GM12865 (cell line): ENCODE data around the gene JARID2.

Source experiments
- DNase-seq: peaks from one replicate; pipeline ENCODE4 v3.0.0; 2010; ENCODE audit warnings: low read depth
- H3K4me3 ChIP-seq: 2 replicates; pipeline ENCODE4 v1.5.1; 2011; ENCODE audit warnings: mild to moderate bottlenecking, low read depth, low read length, control low read depth
- TF ChIP-seq, protein P1 (sequence below): IDR thresholded peaks from 2 replicates; pipeline ENCODE4 v1.5.1; 2011; ENCODE audit warnings: low read length, control low read depth, low read depth, inconsistent platforms; ENCODE audit not compliant: insufficient read depth; ENCODE audit errors: missing control alignments

JARID2 gene

DNA sequence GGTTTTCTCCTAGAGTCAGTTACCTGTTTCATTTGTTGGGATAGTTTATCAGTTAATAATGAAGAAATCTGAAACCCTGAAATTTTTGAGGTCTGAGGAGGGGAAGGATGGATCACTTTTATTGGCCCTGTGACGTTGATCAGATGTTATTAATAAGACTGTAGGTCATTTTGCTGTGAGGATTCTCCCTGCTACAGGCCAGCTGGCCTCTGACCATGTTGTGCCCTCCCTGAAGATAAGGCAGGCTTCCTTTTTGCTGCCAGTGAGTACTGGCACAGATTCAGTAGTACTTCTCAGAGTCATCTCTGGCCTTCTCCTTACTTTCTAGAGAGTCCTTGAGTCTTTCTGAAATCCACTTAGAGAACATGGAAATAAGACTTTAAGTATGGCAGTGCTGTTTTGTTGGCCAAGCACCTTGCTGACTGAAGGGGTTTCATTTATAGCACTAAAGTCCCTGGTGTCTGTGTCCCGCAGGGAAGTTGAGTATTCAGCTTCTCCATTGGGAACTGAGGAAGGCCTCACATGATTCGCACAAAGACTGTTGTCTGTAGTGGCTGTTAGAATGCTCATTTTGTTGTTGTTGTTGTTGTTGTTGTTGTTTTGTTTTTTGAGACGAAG lies 214.3 kb downstream of the JARID2 start:
- TF ChIP-seq, protein P1, sequence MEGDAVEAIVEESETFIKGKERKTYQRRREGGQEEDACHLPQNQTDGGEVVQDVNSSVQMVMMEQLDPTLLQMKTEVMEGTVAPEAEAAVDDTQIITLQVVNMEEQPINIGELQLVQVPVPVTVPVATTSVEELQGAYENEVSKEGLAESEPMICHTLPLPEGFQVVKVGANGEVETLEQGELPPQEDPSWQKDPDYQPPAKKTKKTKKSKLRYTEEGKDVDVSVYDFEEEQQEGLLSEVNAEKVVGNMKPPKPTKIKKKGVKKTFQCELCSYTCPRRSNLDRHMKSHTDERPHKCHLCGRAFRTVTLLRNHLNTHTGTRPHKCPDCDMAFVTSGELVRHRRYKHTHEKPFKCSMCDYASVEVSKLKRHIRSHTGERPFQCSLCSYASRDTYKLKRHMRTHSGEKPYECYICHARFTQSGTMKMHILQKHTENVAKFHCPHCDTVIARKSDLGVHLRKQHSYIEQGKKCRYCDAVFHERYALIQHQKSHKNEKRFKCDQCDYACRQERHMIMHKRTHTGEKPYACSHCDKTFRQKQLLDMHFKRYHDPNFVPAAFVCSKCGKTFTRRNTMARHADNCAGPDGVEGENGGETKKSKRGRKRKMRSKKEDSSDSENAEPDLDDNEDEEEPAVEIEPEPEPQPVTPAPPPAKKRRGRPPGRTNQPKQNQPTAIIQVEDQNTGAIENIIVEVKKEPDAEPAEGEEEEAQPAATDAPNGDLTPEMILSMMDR, result no peak

DNA sequence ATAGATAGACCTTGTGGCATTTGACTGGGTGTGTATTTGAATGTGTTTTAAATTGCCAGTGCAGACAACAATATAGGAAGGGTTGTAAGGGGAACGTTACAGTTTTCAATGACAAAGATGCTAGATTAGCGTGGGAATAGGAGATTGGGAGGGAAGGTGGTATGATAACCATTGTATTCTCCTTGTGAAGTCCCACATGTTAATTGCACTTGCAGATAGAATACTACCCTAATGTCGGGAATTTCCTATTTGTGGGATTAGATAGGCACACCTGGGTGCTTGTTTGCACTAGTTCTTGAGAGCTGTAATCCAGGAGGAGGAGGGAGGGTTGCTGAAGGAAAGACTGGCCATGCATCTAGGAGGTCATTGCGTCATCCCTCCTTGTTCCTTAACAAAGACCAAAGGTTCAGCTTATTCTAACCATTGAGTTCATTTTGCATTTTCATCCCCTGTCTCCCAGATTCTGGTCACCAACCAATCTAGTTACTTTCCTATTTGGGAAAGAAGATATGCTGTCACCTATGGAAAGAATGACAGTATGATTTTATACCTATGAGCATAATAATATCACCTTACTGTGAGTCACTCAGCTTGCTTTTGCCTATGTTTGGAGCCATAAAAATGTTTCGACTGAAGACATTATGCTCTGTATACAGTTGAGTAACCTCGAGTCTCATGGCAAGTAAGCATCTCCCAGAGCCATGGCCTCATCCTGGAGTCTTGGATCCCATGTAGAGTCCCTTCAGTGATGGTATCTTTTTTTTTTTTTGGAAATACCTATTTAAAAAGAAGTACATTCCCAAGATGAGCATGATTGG lies 215.5 kb downstream of the JARID2 start:
- no peak for DNase-seq
- no peak overlapping the region for H3K4me3 ChIP-seq
- TF ChIP-seq, protein P1, result no peak

More for the DNA sequence above, 214.3 kb downstream of the JARID2 start:
- no peak for DNase-seq
- H3K4me3 ChIP-seq, result no peak overlapping the region

DNA sequence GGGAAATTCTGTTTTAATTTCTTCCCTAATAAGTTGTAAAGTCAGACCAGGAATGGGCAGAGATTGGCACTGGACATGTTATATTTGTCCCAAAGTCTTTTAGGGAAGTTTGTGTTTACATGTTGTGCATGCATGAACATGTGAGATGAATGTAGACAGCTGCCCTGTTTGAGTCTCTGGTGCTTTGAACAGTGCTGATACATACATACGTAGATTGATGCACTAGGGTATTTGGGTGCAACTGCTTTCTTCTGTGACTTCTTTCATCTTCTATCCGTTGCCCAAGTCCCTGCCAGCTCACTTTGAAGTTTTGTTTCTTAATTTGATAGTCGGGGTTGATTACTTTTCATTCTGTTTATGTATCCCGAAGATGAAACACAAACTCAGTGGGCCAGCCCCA lies 216.4 kb downstream of the JARID2 start:
- DNase-seq, result no peak
- H3K4me3 ChIP-seq, result no peak overlapping the region
- TF ChIP-seq, protein P1, result no peak

DNA sequence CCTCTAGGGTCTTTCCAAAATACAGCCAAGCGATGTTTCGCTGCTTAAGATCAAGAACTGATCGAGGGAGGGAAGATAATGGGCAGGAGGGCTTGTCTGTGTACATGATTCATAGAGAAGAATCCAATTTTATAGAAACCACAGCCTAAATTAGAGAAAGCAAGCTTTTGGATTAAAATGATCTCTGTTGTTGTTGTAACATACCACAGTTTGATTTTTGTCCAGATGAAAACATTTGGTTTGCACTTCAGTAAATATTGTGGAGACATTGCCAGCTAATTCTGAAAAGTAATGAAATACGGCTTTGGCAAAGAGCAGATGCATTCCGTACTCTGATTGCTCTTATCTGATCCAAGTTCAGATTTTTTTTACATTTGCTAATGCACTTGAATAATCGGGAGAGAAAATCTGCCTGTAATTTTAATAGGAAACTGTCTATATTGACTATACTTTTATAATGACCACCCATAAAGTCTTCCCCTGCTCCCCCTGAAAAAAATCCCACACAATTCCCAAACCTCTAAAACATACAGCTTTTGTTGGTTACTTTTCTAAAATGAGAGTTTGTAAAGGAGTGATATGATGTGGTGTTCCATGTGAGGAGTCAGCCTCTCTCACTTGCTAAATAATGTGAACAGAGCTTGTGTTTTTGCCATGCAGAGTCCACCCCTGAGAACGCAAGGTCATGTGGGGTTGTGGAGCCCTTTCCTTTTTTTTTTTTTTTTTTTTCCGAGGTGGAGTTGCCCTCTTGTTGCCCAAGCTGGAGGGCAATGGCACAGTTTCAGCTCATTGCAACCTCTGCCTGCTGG lies 217.1 kb downstream of the JARID2 start:
- no peak overlapping the region for H3K4me3 ChIP-seq
- TF ChIP-seq, protein P1, result no peak
- DNase-seq, result no peak

DNA sequence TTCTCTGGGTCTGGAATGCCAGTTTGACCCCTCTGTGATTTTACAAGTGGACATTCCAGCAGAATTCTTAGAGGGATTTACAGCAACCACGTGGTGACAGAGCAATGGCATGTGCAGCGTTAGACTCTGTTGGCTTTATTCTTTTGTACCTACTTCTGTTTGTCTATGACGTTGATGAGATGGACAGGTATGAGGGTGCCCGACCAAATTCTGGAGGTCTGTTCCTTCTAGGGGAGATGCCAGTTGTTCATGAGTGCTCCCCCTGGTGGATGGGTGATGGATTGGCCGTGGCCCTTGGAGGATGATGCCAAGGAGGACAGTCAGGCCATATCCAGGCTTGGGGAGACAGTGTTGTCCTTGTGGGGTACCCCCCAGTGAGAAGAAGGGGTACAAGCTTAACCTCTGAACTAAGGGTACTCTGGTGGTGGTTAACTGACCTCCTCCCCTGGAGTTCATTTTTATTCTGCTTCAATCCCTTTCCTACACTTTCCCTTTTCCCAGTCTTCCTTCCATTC lies 218.4 kb downstream of the JARID2 start:
- DNase-seq, result peak; percentile 66
- TF ChIP-seq, protein P1, result peak; percentile 74
- H3K4me3 ChIP-seq, result no peak overlapping the region

DNA sequence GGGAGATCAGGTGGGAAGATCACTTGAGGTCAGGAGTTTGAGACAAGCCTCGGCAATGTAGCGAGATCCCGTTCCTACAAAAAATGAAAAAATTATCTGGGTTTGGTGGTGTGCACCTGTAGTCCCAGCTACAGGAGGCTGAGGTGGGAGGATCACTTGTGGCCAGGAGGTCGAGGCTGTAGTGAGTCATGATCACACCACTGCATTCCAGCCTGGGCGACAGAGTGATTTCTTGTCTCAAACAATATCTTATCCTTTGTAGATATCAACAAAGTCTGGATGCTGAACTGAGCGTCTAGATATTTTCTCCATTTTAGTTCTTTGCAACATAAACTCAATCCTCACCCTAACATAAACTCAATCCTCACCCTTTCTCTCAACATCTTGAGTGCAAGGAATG lies 219.3 kb downstream of the JARID2 start:
- H3K4me3 ChIP-seq, result no peak overlapping the region
- TF ChIP-seq, protein P1, result no peak
- no peak for DNase-seq
